ENCODE data around the gene PIP4K2C.
A peak's percentile ranks its signal among the peaks of the same experiment; 100 is the strongest.

The PIP4K2C gene

GRCh38 chr12:57605811-57606311 is 14.9 kb downstream of the PIP4K2C start:
- peak overlapping the region; percentile 59; the same call in 1 of the 2 replicates for H3K4me3 ChIP-seq (replicated peaks; ENCODE audit: low read depth, low read length)
- DNase-seq (ENCODE audit: extremely low read depth, low read depth): no peak
- TF ChIP-seq CTCF (IDR thresholded peaks at IDR 0.05; ENCODE audit: low read depth, low read length, missing control alignments): no peak

- no peak for TF ChIP-seq CTCF (IDR thresholded peaks at IDR 0.05; ENCODE audit: low read depth, low read length, missing control alignments)
- DNase-seq (ENCODE audit: extremely low read depth, low read depth): no peak
These were observed 15.4 kb downstream of the PIP4K2C start for GRCh38 chr12:57606399-57606798.

GRCh38 chr12:57606821-57607220 is 15.8 kb downstream of the PIP4K2C start:
- no peak overlapping the region for H3K4me3 ChIP-seq (replicated peaks; ENCODE audit: low read depth, low read length)
- DNase-seq (ENCODE audit: extremely low read depth, low read depth): no peak
- TF ChIP-seq CTCF (IDR thresholded peaks at IDR 0.05; ENCODE audit: low read depth, low read length, missing control alignments): no peak

More at GRCh38 chr12:57606399-57606798, 15.4 kb downstream of the PIP4K2C start:
- no peak overlapping the region for H3K4me3 ChIP-seq (replicated peaks; ENCODE audit: low read depth, low read length)

- no peak overlapping the region for H3K4me3 ChIP-seq (replicated peaks; ENCODE audit: low read depth, low read length)
- no peak for TF ChIP-seq CTCF (IDR thresholded peaks at IDR 0.05; ENCODE audit: low read depth, low read length, missing control alignments)
- no peak for DNase-seq (ENCODE audit: extremely low read depth, low read depth)
These were observed 17.1 kb downstream of the PIP4K2C start for GRCh38 chr12:57607958-57608663.

- no peak for DNase-seq (ENCODE audit: extremely low read depth, low read depth)
- H3K4me3 ChIP-seq (replicated peaks; ENCODE audit: low read depth, low read length): no peak overlapping the region
- no peak for TF ChIP-seq CTCF (IDR thresholded peaks at IDR 0.05; ENCODE audit: low read depth, low read length, missing control alignments)
These were observed 18.2 kb downstream of the PIP4K2C start for GRCh38 chr12:57609101-57609780.

GRCh38 chr12:57609781-57610553 is 19.0 kb downstream of the PIP4K2C start:
- H3K4me3 ChIP-seq (replicated peaks; ENCODE audit: low read depth, low read length): no peak overlapping the region

More at GRCh38 chr12:57609781-57610553, 19.0 kb downstream of the PIP4K2C start:
- no peak for DNase-seq (ENCODE audit: extremely low read depth, low read depth)
- no peak for TF ChIP-seq CTCF (IDR thresholded peaks at IDR 0.05; ENCODE audit: low read depth, low read length, missing control alignments)
